A673 (cell line): ENCODE measurements around the gene TGDS. TPM values are rescaled to one million over a fixed set of nuclear protein-coding genes. Genes with fewer than 3 reads are reported as not detected.

Experiments used
- BruUV-seq: library from RNA; stranded (reverse); fragments of 400-500 nt; replicated peaks from 2 replicates; lab custom pipeline; 2021; lab: Mats Ljungman, UMichigan
- CTCF ChIA-PET: fragments of 300-600 bp; sonication (Branson Sonifier 250); formaldehyde crosslinking; loops from one replicate; lab custom pipeline; 2022; ENCODE audit warnings: antibody characterized with exemption; lab: Charles Lee
- POLR2A ChIA-PET: fragments of 300-600 bp; sonication (Branson Sonifier 250); formaldehyde crosslinking; loops from one replicate; lab custom pipeline; 2022; ENCODE audit warnings: antibody characterized with exemption; ENCODE audit not compliant: low non-redundant PET; lab: Charles Lee
- DNase-seq: peaks from one replicate; pipeline ENCODE4 v3.0.0-alpha.2; 2015; ENCODE audit warnings: low spot score
- H3K27ac ChIP-seq: fragments of 200-600 bp; sonication (generic); 2 replicates; pipeline ENCODE4 v1.5.1; 2016; ENCODE audit warnings: mixed run types, low read depth, mild to moderate bottlenecking, mixed read lengths, antibody characterized with exemption, low read length; ENCODE audit not compliant: poor library complexity, severe bottlenecking
- H3K27me3 ChIP-seq: fragments of 200-600 bp; sonication (generic); replicated peaks from 2 replicates; pipeline ENCODE4 v1.6.1; 2017; ENCODE audit warnings: mixed run types, low read depth, mild to moderate bottlenecking, mixed read lengths, antibody characterized with exemption, low read length; ENCODE audit not compliant: insufficient read depth, poor library complexity
- H3K36me3 ChIP-seq: fragments of 200-600 bp; sonication (generic); 2 replicates; pipeline ENCODE4 v1.6.1; 2016; ENCODE audit warnings: mixed run types, mild to moderate bottlenecking, mixed read lengths, antibody characterized with exemption, low read length; ENCODE audit not compliant: insufficient read depth, poor library complexity, severe bottlenecking
- H3K4me1 ChIP-seq: fragments of 200-600 bp; sonication (generic); 2 replicates; pipeline ENCODE4 v1.6.1; 2017; ENCODE audit warnings: mixed run types, mild to moderate bottlenecking, mixed read lengths, antibody characterized with exemption, low read length; ENCODE audit not compliant: insufficient read depth, poor library complexity, severe bottlenecking
- H3K4me3 ChIP-seq: fragments of 200-600 bp; sonication (generic); 2 replicates; pipeline ENCODE4 v1.5.1; 2016; ENCODE audit warnings: low read depth, mixed run types, mild to moderate bottlenecking, mixed read lengths, low read length; ENCODE audit not compliant: poor library complexity, severe bottlenecking
- H3K9me3 ChIP-seq: fragments of 200-600 bp; sonication (generic); 2 replicates; pipeline ENCODE4 v1.6.1; 2016; ENCODE audit warnings: mixed run types, low read depth, mild to moderate bottlenecking, mixed read lengths, antibody characterized with exemption, low read length; ENCODE audit not compliant: poor library complexity, severe bottlenecking
- CTCF ChIP-seq: fragments of 300-800, 200-600 bp; sonication (generic); conservative IDR thresholded peaks from 2 replicates; pipeline ENCODE4 v1.5.1; 2017; ENCODE audit warnings: low read depth, mild to moderate bottlenecking, antibody characterized with exemption, low read length, moderate library complexity, mixed read lengths
- EZH2 ChIP-seq: fragments of 200-600 bp; sonication (generic); IDR thresholded peaks from 2 replicates; pipeline ENCODE4 v1.6.1; 2017; ENCODE audit warnings: borderline replicate concordance, low read depth, mild to moderate bottlenecking, mixed read lengths, antibody characterized with exemption, low read length; ENCODE audit not compliant: poor library complexity, severe bottlenecking
- intact Hi-C: fragments of 100-400 bp; cut with micrococcal nuclease; formaldehyde crosslinking; loops from one replicate; pipeline ENCODE4 v1.10.0; 2022; ENCODE audit not compliant: unreplicated experiment
- total RNA-seq: library from RNA; stranded (reverse); gene quantifications from 2 replicates; pipeline ENCODE4 v1.2.3, GENCODE V29; 2021

The TGDS gene
- total RNA-seq, 1 experiment from 2014 or later, result 9.0 TPM

- no peak for TF ChIP-seq EZH2
- no peak for TF ChIP-seq CTCF
- no TSS peak for BruUV-seq
- Histone ChIP-seq H3K27me3 (no peaks in the 10 kb centered on the region), H3K27ac (no peak overlapping the region), H3K4me1 (no peaks in the 10 kb centered on the region), H3K4me3 (no peak overlapping the region), H3K9me3 (no peaks in the 10 kb centered on the region), H3K36me3 (no peaks in the 10 kb centered on the region)
- DNase-seq, result peak; percentile 17
- POLR2A ChIA-PET, result no interaction called here
- CTCF ChIA-PET, result no interaction called here
- intact Hi-C loops, result no loop called here
These were observed 37.2 kb downstream of the TGDS start for GRCh38 chr13:94558716-94559115.

GRCh38 chr13:94557684-94558235 lies 38.2 kb downstream of the TGDS start:
- no peak for DNase-seq
- BruUV-seq, result no TSS peak
- Histone ChIP-seq H3K27ac (no peak overlapping the region), H3K36me3 (no peaks in the 10 kb centered on the region), H3K9me3 (no peaks in the 10 kb centered on the region), H3K27me3 (no peaks in the 10 kb centered on the region), H3K4me1 (no peaks in the 10 kb centered on the region), H3K4me3 (no peak overlapping the region)
- TF ChIP-seq EZH2, result no peak
- TF ChIP-seq CTCF, result no peak
- ChIA-PET CTCF (no interaction called here), POLR2A (no interaction called here)
- intact Hi-C loops, result no loop called here

GRCh38 chr13:94556621-94557020 lies 39.3 kb downstream of the TGDS start:
- ChIA-PET CTCF (no interaction called here), POLR2A (no interaction called here)
- no peak overlapping the region for H3K27ac ChIP-seq
- intact Hi-C loops, result no loop called here
- H3K4me1 ChIP-seq, result no peaks in the 10 kb centered on the region
- no peaks in the 10 kb centered on the region for H3K27me3 ChIP-seq
- H3K36me3 ChIP-seq, result no peaks in the 10 kb centered on the region
- H3K4me3 ChIP-seq, result no peak overlapping the region
- TF ChIP-seq EZH2, result no peak
- no TSS peak for BruUV-seq
- H3K9me3 ChIP-seq, result no peaks in the 10 kb centered on the region
- DNase-seq, result no peak

GRCh38 chr13:94556041-94556440 lies 39.9 kb downstream of the TGDS start:
- Histone ChIP-seq H3K27ac (no peak overlapping the region), H3K4me3 (no peak overlapping the region), H3K4me1 (no peaks in the 10 kb centered on the region), H3K27me3 (no peaks in the 10 kb centered on the region), H3K9me3 (no peaks in the 10 kb centered on the region), H3K36me3 (no peaks in the 10 kb centered on the region)
- no peak for TF ChIP-seq CTCF
- no peak for TF ChIP-seq EZH2
- ChIA-PET CTCF (no interaction called here), POLR2A (no interaction called here)
- intact Hi-C loops, result no loop called here
- DNase-seq, result no peak
- BruUV-seq, result no TSS peak
